22Rv1 (cell line): Measurements from ENCODE around the gene PLAGL1.

Experiments
- CTCF ChIP-seq: fragments of 450-650 bp; IDR thresholded peaks from 2 replicates; pipeline ENCODE4 v1.5.1; 2017; ENCODE audit warnings: mild to moderate bottlenecking
- ZFX ChIP-seq: fragments of 450-650 bp; IDR thresholded peaks from 2 replicates; pipeline ENCODE4 v1.6.1; 2017; ENCODE audit warnings: antibody characterized with exemption, borderline replicate concordance

GRCh38 chr6:143970456-143971218 lies 37.4 kb downstream of the PLAGL1 start:
- TF ChIP-seq CTCF (no peak), ZFX (no peak)
